ENCODE data around the gene SLC22A12. TPM values are rescaled to one million over a fixed set of nuclear protein-coding genes. Genes with fewer than 3 reads are reported as not detected.

The SLC22A12 gene
- total RNA-seq, 2 donors from 2014 or later = not detected

DNA sequence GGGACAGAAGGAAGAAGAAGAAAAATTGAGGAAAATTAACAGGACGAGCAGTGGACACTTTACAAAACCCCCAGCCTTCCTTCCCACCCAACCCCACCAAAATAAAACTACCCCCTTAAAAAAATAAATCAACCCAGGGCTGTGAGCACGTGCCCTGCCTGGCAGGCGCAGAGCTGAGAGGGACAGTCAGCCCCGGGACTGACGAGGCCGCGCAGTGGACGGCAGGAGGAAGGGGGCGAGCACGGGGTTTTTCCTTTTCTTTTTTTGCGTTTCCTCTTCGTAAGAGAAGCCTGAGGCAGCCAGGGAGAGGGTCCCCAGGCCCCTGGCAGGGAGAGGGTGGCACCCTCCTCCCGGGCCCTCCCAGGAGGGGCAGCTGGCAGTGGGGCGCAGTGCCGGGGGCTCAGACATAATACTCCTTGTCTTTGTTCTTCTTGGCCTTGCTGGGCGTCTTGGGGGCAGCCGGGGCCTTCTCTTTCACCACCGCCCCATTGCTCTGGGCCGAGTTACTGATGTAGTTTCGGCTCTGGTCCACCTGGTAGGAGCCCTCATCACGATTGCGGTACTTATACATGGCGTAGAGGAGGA is 15.9 kb downstream of the SLC22A12 start:
- no peak for ATAC-seq
- H3K36me3 Mint-ChIP-seq (ENCODE audit: low read depth) = no peaks in the 10 kb centered on the region

DNA sequence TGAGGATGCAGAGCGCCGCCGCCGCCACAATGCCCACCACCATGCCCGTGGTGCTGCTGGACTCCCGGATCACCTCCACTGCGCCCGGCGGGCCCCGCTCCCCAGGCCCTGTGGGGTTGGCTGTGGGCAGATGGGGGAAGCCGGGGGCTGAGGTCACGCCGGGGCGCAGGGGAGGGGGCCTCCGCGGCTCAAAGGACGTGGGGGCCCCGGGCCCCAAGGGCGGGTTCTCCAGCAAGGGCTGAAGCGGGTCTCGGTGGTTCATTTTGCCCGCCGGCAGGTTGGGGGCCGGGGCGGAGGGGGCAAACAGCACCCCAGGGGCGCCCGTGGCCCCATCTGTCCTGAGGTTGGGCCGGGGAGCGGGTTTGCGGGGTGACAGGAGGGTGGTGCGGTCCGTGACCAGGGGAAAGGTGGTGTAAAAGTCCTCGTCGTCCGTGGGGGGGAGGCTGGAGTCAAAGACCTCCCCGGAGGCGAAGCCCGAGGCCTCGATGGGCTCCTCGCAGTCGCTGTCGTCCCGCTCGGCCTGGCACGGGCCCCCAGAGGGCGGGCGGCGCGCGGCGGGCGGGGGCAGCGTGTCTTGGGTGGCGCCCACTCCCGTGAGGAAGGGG is 16.5 kb downstream of the SLC22A12 start:
- H3K9me3 ChIP-seq (ENCODE audit: control insufficient read depth, low read length, poor library complexity, severe bottlenecking) = no peaks in the 10 kb centered on the region
- H3K27ac Mint-ChIP-seq = no peak overlapping the region
- peaks cover 23% of the 10 kb centered on the region for H3K27me3 Mint-ChIP-seq
- ATAC-seq (no peak), DNase-seq (no peak)
- peaks cover 11% of the 10 kb centered on the region for H3K4me1 Mint-ChIP-seq
- no peaks in the 10 kb centered on the region for H3K36me3 Mint-ChIP-seq (ENCODE audit: low read depth)
- H3K4me3 Mint-ChIP-seq = no peak overlapping the region

More for the DNA sequence above, 15.9 kb downstream of the SLC22A12 start:
- no peak for DNase-seq
- no peaks in the 10 kb centered on the region for H3K9me3 ChIP-seq (ENCODE audit: control insufficient read depth, low read length, poor library complexity, severe bottlenecking)
- Mint-ChIP-seq H3K4me1 (peaks cover 7% of the 10 kb centered on the region), H3K27ac (no peak overlapping the region), H3K4me3 (no peak overlapping the region), H3K27me3 (peaks cover 23% of the 10 kb centered on the region)

- H3K9me3 ChIP-seq (ENCODE audit: control insufficient read depth, low read length, poor library complexity, severe bottlenecking) = no peaks in the 10 kb centered on the region
- Mint-ChIP-seq H3K27me3 (peaks cover 23% of the 10 kb centered on the region), H3K4me3 (no peak overlapping the region), H3K4me1 (peaks cover 11% of the 10 kb centered on the region), H3K36me3 (ENCODE audit: low read depth) (no peaks in the 10 kb centered on the region), H3K27ac (no peak overlapping the region)
- no peak for ATAC-seq
- no peak for DNase-seq
These were observed 17.0 kb downstream of the SLC22A12 start for GRCh38 chr11:64608046-64608445.

DNA sequence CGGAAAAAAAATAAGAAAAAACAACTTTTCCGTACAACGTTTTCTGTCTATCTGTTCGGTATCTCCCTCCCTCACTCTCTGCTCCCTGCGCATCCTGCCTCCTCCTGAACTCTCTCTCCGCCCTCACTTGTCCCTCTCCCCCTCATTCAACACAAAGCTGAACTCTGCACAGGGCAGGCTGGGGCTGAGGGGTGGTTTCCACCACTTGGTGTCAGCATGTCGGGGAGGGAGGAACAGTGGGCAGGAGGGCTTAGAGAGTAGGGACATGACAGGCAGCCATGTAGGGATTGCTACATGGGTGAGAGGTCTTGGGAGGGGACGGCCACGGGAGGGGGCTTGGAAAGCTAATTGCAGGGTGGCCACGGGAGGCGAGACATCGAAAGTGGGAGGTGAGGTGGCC is 17.6 kb downstream of the SLC22A12 start:
- Mint-ChIP-seq H3K36me3 (ENCODE audit: low read depth) (no peaks in the 10 kb centered on the region), H3K27ac (no peak overlapping the region), H3K27me3 (peaks cover 24% of the 10 kb centered on the region), H3K4me1 (peaks cover 12% of the 10 kb centered on the region), H3K4me3 (no peak overlapping the region)
- H3K9me3 ChIP-seq (ENCODE audit: control insufficient read depth, low read length, poor library complexity, severe bottlenecking) = no peaks in the 10 kb centered on the region
- ATAC-seq = no peak
- DNase-seq = no peak

DNA sequence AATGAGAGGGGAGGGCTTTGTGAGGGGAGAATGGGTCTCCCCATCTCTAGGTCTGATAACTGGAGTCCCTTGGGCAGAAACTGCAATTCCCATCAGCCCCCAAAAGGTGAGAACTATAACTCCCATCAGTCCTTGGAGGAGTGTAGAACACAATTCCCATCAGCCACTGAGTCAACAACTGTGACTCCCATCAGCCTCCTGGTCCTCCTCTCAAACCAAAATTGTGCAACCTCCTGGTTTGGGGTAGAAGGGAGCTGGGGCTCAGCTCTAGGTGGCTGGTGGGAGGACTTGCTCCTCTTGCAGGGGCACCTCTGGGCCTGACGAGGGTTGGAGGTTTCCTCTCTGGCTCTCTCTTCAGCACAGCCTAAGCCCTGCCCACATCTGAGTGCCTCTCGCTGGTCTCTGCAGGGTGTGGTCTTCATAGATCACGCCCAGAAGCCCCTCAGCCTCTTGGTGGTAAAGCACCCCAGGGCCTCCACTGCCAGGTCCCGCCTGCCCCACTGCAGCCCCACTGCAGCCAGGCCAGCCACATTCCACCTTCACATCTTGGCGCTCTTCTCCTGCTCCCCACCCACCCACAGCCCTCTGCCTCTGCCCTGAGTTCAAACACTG is 18.5 kb downstream of the SLC22A12 start:
- Mint-ChIP-seq H3K27ac (no peak overlapping the region), H3K27me3 (peaks cover 19% of the 10 kb centered on the region), H3K4me3 (no peak overlapping the region), H3K4me1 (peaks cover 15% of the 10 kb centered on the region), H3K36me3 (ENCODE audit: low read depth) (no peaks in the 10 kb centered on the region)
- no peak for DNase-seq
- H3K9me3 ChIP-seq (ENCODE audit: control insufficient read depth, low read length, poor library complexity, severe bottlenecking) = no peaks in the 10 kb centered on the region
- no peak for ATAC-seq

- no peak overlapping the region for H3K4me3 Mint-ChIP-seq
- no peak for ATAC-seq
- H3K4me1 Mint-ChIP-seq = peaks cover 15% of the 10 kb centered on the region
- H3K9me3 ChIP-seq (ENCODE audit: control insufficient read depth, low read length, poor library complexity, severe bottlenecking) = no peaks in the 10 kb centered on the region
- peaks cover 11% of the 10 kb centered on the region for H3K27me3 Mint-ChIP-seq
- DNase-seq = no peak
- H3K27ac Mint-ChIP-seq = no peak overlapping the region
- no peaks in the 10 kb centered on the region for H3K36me3 Mint-ChIP-seq (ENCODE audit: low read depth)
These were observed 19.6 kb downstream of the SLC22A12 start for GRCh38 chr11:64610596-64610995.

DNA sequence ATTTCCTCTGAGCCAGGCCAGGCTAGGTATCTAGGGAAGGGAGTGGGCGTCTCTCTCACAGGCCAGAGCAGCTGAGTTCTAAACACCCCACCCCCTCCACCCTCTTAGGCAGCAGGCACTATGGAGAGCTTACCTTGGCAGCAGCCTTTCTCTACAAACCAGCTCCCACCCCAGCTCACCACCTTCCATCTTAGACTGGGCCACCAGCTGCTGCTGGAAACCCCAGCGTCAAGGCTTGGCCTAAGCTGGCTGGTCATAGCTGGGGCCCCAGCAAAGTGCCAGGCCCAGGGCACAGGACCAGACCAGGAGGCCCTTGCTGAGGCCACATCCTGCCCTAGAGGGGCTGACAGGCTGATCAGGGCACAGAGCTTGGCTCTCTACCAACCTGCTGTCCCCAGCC is 20.2 kb downstream of the SLC22A12 start:
- H3K4me1 Mint-ChIP-seq = peaks cover 15% of the 10 kb centered on the region
- ATAC-seq = no peak
- H3K9me3 ChIP-seq (ENCODE audit: control insufficient read depth, low read length, poor library complexity, severe bottlenecking) = no peaks in the 10 kb centered on the region
- H3K36me3 Mint-ChIP-seq (ENCODE audit: low read depth) = no peaks in the 10 kb centered on the region
- no peak for DNase-seq
- no peak overlapping the region for H3K4me3 Mint-ChIP-seq
- peaks cover 8% of the 10 kb centered on the region for H3K27me3 Mint-ChIP-seq
- H3K27ac Mint-ChIP-seq = no peak overlapping the region

DNA sequence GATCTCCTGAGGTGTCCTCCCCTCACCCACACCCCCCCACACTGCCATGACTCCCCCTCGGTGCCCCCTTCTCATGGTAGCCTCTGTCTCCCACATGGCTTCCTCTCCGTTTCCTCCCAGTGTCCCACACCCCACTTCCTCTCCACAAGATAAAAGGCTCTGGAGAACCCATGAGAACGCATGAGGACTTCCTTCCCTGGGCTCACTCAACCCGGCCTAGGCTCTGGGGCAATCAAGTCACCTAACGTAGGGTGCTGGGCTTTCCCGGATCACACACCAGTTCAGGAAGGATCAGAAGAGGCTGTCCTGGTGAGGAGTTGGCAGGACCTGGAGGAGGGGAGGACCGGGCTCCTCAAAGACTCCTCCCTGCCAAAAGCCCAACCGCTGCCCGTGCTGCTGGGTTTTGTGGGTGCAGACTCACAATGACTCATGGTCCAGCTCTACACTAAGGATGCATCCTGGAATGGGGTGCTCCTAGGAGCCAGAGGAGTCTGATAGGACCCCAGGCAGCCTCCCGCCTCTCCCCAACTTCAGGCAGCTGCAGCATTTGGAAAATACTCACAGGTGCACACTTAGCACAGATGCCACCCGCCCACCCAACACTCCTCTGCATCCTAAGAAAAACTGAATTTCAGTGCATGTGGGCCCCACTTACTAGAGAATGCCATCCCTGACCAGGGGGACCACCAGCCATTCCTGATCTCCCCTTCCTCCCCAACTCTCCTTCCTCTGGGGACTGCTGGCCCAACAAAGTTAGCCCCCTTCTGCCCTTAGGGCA is 21.0 kb downstream of the SLC22A12 start:
- H3K4me1 Mint-ChIP-seq = peaks cover 15% of the 10 kb centered on the region
- DNase-seq = no peak
- peaks cover 8% of the 10 kb centered on the region for H3K27me3 Mint-ChIP-seq
- no peaks in the 10 kb centered on the region for H3K36me3 Mint-ChIP-seq (ENCODE audit: low read depth)
- no peak for ATAC-seq
- H3K27ac Mint-ChIP-seq = no peak overlapping the region
- H3K9me3 ChIP-seq (ENCODE audit: control insufficient read depth, low read length, poor library complexity, severe bottlenecking) = no peaks in the 10 kb centered on the region
- H3K4me3 Mint-ChIP-seq = peak overlapping the region; percentile 15

DNA sequence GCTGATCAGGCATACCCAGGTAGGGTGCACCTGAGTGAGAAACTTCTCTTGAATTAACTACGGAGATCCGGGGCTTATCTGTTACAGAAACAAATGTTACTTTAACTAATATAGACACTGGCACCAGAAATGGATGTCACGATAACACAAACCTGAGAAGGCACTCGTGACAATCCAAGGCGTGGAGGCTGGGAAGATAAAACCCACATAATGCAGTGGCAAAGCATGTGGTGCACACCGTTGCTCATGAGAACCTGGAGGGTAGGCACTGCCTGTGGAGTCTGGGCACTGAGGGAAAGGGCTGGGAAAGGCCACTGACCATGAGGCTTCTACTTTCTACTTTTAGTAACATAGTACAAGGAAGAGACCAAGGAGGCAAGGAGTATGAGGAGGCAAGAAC is 22.6 kb downstream of the SLC22A12 start:
- peaks cover 8% of the 10 kb centered on the region for H3K27me3 Mint-ChIP-seq
- no peaks in the 10 kb centered on the region for H3K9me3 ChIP-seq (ENCODE audit: control insufficient read depth, low read length, poor library complexity, severe bottlenecking)
- H3K27ac Mint-ChIP-seq = no peak overlapping the region
- peaks cover 15% of the 10 kb centered on the region for H3K4me1 Mint-ChIP-seq
- no peak overlapping the region for H3K4me3 Mint-ChIP-seq
- H3K36me3 Mint-ChIP-seq (ENCODE audit: low read depth) = no peaks in the 10 kb centered on the region
- ATAC-seq (no peak), DNase-seq (no peak)

DNA sequence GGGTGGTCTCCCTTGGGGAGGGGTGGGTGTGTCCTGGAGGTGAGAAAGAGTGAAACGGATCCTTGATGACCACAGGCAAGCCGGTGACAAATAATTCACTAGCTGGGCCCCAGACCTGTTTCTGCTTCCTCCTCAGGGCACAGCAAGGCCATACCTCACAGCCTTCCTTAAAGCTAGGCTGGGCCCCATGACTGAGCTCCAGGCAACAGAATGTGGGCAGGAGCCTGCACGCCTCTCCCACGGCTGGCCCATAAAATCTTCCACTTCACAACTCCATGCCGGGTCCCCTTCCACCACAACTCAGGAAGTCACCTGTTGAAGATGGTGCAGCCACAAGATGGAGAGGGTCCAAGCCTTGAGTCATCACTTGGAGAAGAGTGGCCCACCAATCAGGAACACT is 23.9 kb downstream of the SLC22A12 start:
- DNase-seq (no peak), ATAC-seq (no peak)
- H3K4me1 Mint-ChIP-seq = peaks cover 16% of the 10 kb centered on the region
- no peak overlapping the region for H3K4me3 Mint-ChIP-seq
- no peak overlapping the region for H3K27ac Mint-ChIP-seq
- H3K9me3 ChIP-seq (ENCODE audit: control insufficient read depth, low read length, poor library complexity, severe bottlenecking) = no peaks in the 10 kb centered on the region
- H3K36me3 Mint-ChIP-seq (ENCODE audit: low read depth) = no peaks in the 10 kb centered on the region
- peaks cover 8% of the 10 kb centered on the region for H3K27me3 Mint-ChIP-seq

GRCh38 chr11:64616817-64617216 is 25.8 kb downstream of the SLC22A12 start:
- Mint-ChIP-seq H3K4me3 (no peak overlapping the region), H3K27me3 (peaks cover 8% of the 10 kb centered on the region), H3K4me1 (peaks cover 16% of the 10 kb centered on the region), H3K27ac (no peak overlapping the region), H3K36me3 (ENCODE audit: low read depth) (no peaks in the 10 kb centered on the region)
- ATAC-seq (no peak), DNase-seq (no peak)
- H3K9me3 ChIP-seq (ENCODE audit: control insufficient read depth, low read length, poor library complexity, severe bottlenecking) = no peaks in the 10 kb centered on the region

GRCh38 chr11:64619196-64619595 is 28.2 kb downstream of the SLC22A12 start:
- no peak overlapping the region for H3K4me3 Mint-ChIP-seq
- H3K4me1 Mint-ChIP-seq = peaks cover 7% of the 10 kb centered on the region
- H3K9me3 ChIP-seq (ENCODE audit: control insufficient read depth, low read length, poor library complexity, severe bottlenecking) = no peaks in the 10 kb centered on the region
- H3K36me3 Mint-ChIP-seq (ENCODE audit: low read depth) = no peaks in the 10 kb centered on the region
- no peak overlapping the region for H3K27ac Mint-ChIP-seq
- no peak for ATAC-seq
- no peak for DNase-seq
- no peaks in the 10 kb centered on the region for H3K27me3 Mint-ChIP-seq

- Mint-ChIP-seq H3K4me3 (no peak overlapping the region), H3K4me1 (peaks cover 7% of the 10 kb centered on the region), H3K27ac (no peak overlapping the region), H3K36me3 (ENCODE audit: low read depth) (no peaks in the 10 kb centered on the region), H3K27me3 (no peaks in the 10 kb centered on the region)
- no peak for ATAC-seq
- H3K9me3 ChIP-seq (ENCODE audit: control insufficient read depth, low read length, poor library complexity, severe bottlenecking) = no peaks in the 10 kb centered on the region
- no peak for DNase-seq
These were observed 28.9 kb downstream of the SLC22A12 start for GRCh38 chr11:64619811-64620380.

Measured in T-helper 17 cell (primary cell).